Measurements from ENCODE around the gene NUMA1.

The NUMA1 gene

DNA sequence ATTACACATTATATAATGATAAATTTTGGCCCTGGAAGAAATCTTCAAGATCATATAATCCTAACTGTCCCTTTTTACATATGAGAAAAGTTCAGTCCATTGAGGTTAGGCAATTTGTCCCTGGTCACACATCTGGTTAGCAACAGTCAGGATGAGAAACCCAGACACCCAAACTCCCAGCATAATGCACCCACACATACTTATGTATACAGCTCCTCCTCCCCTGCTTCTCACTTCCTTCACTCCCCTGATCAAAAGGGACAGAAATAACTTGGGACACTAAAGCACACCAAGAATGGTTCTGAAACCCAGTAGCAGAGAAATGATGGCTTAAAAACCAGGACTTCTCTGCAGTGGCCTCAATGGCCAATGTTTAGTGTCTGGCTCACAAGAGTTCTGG is 11.1 kb downstream of the NUMA1 start:
- no peak overlapping the region for H3K4me3 ChIP-seq (replicated peaks; ENCODE audit: low read depth, low read length)
- no peak for DNase-seq (ENCODE audit: low read depth)
- TF ChIP-seq, protein P1, sequence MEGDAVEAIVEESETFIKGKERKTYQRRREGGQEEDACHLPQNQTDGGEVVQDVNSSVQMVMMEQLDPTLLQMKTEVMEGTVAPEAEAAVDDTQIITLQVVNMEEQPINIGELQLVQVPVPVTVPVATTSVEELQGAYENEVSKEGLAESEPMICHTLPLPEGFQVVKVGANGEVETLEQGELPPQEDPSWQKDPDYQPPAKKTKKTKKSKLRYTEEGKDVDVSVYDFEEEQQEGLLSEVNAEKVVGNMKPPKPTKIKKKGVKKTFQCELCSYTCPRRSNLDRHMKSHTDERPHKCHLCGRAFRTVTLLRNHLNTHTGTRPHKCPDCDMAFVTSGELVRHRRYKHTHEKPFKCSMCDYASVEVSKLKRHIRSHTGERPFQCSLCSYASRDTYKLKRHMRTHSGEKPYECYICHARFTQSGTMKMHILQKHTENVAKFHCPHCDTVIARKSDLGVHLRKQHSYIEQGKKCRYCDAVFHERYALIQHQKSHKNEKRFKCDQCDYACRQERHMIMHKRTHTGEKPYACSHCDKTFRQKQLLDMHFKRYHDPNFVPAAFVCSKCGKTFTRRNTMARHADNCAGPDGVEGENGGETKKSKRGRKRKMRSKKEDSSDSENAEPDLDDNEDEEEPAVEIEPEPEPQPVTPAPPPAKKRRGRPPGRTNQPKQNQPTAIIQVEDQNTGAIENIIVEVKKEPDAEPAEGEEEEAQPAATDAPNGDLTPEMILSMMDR (IDR thresholded peaks at IDR 0.05; ENCODE audit: low read length, missing control alignments) = no peak

DNA sequence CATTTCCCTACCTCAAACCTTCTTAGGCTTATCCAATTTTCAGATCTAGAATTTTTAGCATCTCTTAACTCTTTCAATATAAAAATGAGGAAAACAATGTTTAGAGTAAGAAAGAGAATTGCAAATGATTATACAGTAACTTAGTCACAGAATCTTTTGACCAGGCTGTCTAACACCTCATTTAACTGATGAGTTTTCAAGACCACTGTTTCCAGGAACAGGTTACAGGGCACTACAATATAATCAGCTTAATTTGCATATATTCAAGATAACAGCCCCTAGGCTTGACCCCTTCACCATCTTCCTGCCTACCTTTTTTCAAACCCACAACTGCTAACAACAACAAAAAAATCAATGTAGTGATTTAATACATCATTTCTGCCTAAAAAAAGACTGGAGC is 12.7 kb downstream of the NUMA1 start:
- DNase-seq (ENCODE audit: low read depth) = no peak
- no peak overlapping the region for H3K4me3 ChIP-seq (replicated peaks; ENCODE audit: low read depth, low read length)
- TF ChIP-seq, protein P1 (IDR thresholded peaks at IDR 0.05; ENCODE audit: low read length, missing control alignments) = no peak

DNA sequence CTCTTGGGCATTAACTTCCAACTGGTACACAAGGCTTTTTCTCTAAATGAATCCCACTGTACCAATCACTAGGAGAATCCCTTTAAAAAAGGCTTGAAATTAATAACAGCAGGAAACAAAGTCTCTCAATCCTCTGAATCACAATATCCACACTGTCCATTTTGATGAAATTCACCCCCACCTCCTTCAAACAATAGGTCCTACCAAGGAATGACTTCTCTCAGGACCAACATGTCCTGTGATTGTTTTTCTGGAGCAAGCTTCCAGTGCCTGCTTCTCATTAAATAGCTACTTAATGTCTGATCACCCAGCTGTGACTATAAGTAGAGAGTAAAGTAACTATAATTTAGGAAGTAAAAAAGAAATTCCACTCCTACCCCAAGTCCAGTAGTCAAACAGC is 13.1 kb downstream of the NUMA1 start:
- H3K4me3 ChIP-seq (replicated peaks; ENCODE audit: low read depth, low read length) = no peak overlapping the region
- DNase-seq (ENCODE audit: low read depth) = no peak
- TF ChIP-seq, protein P1 (IDR thresholded peaks at IDR 0.05; ENCODE audit: low read length, missing control alignments) = no peak

DNA sequence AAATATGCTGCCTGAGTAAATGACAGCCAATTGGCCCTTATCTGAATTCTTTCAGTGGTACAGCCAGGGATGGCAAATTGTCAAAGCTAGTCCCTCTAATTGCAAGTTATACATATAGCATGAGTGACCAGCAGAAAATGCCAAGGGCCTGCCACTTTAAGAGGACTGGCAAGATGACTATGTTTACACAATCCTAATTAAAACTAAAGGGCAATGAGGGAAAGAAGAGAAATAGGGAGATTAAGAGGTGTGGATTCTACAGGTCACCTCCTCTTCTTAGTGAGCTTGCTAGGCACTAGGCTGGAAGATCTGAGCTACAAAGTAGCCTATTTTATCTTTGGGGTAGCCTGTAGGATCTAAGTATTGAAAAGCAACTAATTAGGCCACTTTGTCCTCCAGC is 13.5 kb downstream of the NUMA1 start:
- TF ChIP-seq, protein P1 (IDR thresholded peaks at IDR 0.05; ENCODE audit: low read length, missing control alignments) = no peak
- no peak for DNase-seq (ENCODE audit: low read depth)
- no peak overlapping the region for H3K4me3 ChIP-seq (replicated peaks; ENCODE audit: low read depth, low read length)

DNA sequence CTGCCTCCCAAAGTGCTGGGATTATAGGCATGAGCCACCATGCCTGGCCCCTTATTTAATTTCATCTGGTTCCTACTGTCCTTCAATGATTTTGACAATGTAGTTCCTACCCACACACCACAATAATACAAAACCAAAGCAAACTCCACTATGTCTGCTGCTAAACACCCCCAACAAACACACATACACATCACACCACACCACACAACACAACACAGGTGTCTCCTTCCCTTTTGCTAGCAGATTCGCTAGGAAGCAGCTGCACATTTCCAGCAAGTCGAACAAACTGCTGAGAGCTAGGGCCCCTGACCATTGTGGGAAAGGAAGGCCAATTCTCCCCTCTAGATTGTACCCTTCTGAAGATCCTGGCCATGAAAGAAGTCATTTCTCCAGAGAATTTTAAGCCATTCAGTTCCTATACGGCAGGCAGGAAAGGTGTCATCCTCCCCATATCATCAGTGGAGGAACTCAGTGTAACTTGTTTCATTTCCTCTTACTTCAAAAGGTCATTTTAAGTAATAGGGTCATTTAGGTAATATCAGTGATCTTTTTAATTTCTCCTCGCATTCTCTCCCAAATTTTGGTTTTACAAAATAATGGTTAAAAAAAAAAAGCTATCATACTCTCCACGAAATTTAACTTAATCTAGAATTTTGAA is 18.5 kb downstream of the NUMA1 start:
- DNase-seq (ENCODE audit: low read depth) = no peak
- H3K4me3 ChIP-seq (replicated peaks; ENCODE audit: low read depth, low read length) = no peak overlapping the region
- TF ChIP-seq, protein P1 (IDR thresholded peaks at IDR 0.05; ENCODE audit: low read length, missing control alignments) = no peak

DNA sequence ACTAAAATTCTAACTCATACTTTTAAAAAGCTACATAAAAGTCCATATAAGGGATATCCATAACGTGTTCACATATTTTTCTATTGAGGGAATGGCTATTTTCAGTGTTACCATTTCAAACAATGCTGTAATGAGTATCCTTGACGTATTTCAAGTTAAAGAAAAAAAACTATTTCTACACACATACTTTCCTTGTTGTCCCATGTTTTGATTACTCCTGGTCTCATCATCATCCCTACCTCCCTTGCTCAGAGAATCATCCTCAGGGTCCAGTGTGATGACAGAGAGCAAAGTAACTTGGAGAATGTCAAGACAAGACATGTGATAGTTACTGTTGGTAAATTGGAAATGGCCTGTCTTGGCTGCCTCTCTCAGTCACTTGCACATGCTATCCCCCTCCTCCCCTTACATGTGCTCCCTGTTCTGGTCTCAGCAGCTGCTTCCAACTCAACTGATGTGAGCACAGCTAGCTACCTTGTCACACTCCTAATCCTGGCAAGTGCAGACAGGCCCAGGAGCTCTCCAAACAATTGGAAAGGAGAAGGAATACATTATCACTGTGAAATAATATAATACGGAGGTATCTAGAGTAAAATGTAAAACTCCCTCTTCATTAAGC is 21.8 kb downstream of the NUMA1 start:
- no peak overlapping the region for H3K4me3 ChIP-seq (replicated peaks; ENCODE audit: low read depth, low read length)
- TF ChIP-seq, protein P1 (IDR thresholded peaks at IDR 0.05; ENCODE audit: low read length, missing control alignments) = no peak
- no peak for DNase-seq (ENCODE audit: low read depth)

All from fibroblast of pulmonary artery (primary cell).